HUDEP-2 (cell line): ENCODE measurements around the gene TAF7L.
A peak's percentile ranks its signal among the peaks of the same experiment; 100 is the strongest.
"Not testable (repeated sequence)": the region's sequence is repeated elsewhere in the genome, so short reads cannot be mapped to it uniquely, and the experiment has no call there.

Experiments
- DNase-seq, 76 experiments: peaks; one replicate each; lab custom pipeline; 2025; ENCODE audit not compliant: unreplicated experiment in 76 of 76; lab: John Stamatoyannopoulos, UW

TAF7L gene, protein sequence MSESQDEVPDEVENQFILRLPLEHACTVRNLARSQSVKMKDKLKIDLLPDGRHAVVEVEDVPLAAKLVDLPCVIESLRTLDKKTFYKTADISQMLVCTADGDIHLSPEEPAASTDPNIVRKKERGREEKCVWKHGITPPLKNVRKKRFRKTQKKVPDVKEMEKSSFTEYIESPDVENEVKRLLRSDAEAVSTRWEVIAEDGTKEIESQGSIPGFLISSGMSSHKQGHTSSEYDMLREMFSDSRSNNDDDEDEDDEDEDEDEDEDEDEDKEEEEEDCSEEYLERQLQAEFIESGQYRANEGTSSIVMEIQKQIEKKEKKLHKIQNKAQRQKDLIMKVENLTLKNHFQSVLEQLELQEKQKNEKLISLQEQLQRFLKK

DNA sequence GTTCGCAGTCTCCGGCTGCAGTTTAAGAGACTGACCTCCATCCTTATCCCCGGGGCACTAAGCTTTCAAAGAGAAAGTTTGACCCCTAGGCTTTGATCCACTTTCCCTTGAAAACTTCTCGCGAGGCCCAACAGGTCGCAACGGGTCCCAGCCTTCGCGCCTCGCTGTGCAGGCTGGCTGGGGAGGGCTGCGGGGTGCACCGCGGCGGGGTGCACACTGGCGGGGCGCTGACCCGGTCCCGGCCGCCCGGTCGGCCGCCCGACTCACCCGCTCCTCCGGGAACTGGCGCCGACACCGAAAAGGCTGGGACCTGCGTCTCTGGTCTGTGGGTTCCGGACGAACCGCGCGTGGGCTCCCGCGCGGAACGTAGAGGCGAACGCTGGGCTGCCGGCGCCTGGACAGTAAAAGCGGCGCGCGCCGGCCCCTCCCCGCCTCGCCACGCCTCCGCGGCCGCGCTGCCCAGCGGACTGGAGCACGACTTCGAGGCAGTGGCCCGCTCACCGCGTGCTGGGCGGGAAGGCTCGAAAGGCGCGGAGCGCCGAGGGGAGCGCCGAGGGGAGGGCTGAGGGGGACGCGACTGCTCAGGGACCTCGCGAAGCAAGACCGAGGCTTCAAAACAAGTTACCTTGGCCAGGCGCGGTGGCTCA lies at the start of gene TAF7L:
Gene TAF7L, minus strand, starts transcription at position 378 of the 647 bp plus-strand sequence. CDS start 3,791 bp downstream, outside the sequence.
- peak in 6 of 76 experiments; percentile 0 to 2 (median 0) for DNase-seq

DNA sequence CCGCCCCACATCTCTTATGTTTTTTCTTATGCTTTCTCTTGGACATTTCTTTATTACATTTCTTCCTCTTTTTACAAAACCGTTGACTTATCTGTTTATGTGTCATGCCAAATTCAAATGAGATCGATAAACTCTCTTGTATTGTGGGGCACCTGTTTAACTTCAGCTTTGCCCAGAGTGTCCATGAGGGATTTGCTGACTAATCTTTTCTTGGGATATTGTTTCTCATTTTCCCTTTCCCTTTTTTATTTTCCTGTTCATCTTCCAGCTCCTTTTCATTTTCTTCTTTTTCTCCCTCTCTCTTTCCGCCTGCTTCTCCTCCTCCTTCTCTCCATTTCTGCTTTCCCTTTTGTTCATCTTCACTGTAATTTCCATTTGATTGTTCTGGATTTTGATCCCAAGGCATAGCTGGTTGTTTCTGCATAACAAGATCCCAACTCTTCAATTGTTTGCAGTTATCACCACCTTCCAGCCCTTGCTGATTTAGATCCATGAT lies 46.7 kb upstream of the TAF7L start:
- no peak for DNase-seq

DNA sequence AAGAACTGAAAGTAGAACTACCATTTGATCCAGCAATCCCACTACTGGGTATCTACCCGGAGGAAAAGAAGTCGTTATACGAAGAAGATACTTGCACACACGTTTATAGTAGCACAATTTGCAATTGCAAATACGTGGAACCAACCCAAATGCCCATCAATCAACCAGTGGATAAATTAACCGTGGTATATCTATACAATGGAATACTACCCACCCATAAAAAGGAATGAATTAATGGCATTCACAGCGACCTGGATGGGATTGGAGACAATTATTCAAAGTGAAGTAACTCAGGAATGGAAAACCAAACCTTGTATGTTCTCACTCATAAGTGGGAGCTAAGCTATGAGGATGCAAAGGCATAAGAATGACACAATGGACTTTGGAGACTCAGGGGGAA lies 43.2 kb upstream of the TAF7L start:
- peak in 1 of 76 experiments; percentile 0 for DNase-seq

DNA sequence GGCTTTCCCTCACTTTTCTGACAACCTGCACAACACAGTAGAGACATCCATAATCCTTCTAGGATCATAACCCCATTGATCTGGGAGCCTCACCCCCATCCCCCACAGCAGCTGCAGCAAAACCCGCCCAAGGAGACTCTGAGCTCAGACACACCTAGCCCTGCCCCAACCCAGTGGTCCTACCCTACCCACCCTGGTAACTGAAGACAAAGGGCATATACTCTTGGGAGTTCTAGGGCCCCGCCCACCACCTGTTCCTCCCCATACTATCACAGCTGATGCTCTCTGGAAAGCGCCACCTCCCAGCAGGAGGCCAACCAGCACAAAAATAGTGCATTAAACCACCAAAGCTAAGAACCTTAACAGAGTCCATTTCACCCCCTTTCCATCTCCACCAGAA lies 35.5 kb upstream of the TAF7L start:
- DNase-seq = not testable (repeated sequence)

DNA sequence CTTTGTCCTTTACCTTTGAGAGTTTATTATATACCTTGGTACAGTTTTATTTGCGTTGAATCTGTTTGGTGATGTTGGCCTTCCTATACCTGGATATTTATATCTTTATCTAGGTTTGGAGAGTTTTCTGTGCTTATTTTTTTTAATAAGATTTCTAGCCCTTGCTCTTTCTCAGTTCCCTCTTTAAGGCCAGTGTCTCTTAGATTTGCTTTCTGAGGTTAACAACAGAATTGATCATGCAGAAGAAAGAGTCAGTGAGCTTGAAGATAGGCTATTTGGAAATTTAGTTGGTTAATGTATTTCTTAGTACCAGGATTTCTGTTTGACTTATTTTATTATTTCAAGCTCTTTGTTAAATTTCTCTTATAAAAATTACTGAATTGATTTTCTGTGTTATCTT lies 12.7 kb upstream of the TAF7L start:
- no peak for DNase-seq

DNA sequence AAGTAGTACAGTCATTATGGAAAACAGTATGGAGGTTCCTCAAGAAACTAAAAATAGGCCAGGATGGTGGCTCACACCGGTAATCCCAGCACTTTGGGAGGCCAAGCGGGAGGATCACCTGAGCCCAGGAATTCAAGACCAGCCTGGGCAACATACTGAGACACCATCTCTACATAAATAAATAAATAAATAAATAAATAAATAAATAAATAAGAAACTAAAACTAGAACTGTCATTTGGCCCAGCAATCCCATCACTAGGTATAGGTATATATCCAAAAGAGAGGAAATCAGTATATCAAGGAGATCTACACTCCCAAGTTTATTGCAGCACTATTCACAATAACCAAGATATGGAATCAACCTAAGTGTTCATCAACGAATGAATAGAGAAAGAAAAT lies 4.5 kb upstream of the TAF7L start:
- not testable (repeated sequence) for DNase-seq

DNA sequence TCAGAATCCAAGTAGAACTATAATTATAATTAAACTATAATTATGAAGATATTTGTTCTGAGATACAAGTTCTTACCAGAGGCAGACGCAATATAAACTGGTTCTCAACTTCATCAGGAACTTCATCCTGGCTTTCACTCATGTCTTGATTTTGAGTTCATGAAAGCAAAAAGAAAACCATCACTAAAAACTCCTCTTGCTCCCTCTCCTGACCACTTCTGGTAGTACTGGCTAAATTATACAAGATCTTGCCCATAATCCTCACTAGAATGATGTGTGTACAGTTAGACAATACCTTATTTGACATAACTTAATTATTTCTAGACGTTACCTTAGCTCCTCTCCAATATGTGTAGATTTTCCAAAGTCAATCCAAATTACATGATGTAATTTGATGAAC lies 3.7 kb downstream of the TAF7L start:
- peak in 16 of 76 experiments; percentile 0 to 11 (median 1) for DNase-seq

DNA sequence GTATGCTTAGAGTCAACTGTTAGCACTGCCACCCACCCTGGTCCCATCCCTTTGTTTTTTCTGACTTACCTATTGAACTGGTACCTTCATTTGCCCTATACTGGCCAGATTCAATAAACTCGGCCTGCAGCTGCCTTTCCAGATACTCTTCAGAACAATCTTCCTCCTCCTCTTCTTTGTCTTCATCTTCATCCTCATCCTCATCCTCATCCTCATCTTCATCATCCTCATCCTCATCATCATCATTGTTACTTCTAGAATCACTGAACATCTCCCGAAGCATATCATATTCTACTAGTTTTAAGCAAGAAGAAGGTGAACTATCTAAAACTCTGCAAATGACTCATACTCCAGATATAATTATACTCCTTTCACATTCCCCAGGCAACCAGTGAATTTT lies 14.9 kb downstream of the TAF7L start:
- no peak for DNase-seq

DNA sequence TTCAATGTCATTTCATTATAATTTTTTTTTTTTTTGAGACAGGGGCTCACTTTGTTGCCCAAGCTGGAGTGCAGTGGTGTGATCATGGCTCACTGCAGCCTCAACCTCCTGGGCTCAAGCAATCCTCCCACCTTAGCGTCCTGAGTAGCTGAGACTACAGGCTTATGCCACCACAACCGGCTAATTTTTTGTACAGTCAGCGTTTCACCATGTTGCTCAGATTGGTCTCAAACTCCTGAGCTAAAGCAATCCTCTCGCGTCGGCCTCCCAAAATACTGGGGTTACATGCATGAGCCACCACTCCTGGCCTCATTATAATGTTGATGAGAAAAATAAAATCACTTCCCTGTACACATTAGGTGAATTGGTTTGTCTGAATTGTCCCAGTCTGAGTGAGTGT lies 16.9 kb downstream of the TAF7L start:
- no peak for DNase-seq

DNA sequence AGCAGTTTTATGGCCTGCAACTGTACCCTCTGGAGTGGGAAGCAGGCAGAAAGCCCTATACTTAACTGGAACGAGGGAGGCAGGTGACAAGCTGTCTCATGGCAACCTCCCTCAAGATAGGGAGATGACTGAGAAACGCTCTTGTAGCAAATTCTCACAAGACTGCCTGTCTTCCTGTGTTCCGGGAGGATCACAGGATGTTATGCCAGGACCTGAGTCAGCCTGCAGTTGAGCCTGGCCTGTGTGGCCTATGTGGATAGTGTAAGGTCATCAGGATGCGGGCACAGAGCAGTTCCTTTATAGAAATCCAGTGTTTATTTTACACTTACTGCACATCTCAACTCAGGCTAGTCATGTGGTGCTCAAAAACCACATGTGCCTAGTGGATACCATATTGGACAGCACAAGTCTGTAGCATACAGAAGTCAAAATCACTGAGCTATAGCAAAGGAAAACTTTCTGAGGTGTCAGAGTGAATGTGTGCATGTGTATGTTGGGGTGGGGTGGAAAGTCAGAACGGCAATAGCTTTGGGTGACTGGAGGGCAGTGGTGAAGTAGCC lies 25.2 kb downstream of the TAF7L start:
- no peak for DNase-seq

DNA sequence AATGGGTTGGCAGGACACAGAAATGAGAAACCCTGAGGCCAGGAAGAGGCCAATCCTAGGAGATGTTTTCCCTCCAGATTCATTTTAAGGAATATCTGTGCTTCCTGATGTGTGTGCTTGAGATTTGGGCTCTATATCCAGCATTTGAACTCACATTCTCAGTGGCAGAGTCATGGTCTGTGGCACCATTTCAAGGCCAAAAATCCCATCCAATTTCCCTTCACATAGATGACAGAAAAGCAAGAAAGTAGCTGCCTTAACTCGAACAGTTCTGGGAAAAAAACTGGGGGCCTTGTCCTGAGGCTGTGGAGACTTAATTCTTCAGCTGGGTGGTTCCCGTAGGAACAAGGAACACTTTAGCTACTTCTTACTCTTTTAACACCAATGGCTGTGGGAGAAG lies 27.4 kb downstream of the TAF7L start:
- no peak for DNase-seq

DNA sequence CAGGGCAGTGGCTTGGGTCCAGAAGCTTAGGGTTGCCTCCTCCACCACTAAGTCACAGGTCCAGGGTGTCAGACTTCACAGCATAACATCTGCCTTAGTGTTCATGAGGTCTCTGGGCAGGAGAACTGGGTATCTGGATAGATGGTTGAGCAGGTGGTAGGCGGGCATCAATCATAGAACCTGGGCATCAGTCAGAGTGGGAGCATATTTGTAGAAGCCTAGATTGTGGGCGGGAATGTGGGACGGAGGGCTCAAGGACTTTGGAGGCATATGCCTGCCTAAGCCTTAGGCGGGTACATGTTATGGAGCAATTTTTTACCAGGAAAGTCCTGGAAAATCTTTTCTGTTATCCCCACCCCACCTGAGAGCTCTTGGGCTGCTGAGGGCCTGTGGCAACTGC lies 28.5 kb downstream of the TAF7L start:
- no peak for DNase-seq

DNA sequence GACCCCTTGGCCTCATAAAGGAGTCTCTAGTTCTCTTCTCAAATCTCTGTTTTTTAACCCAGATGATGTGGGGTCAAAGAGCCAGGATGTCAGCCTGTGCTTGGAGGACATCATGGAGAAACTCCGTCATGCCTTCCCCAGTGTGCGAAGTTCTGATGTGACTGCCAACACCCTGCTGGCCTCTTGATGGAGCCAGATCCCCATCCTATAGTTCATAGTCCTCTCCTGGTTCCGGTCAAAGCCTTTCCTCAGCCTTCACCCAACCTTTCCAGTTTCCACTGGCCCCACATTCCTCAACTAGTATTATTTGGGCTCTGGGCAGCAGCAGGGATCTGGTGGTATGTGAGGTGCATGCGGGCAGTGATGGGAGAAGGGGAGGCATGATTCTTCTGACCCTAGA lies 30.7 kb downstream of the TAF7L start:
- peak in 4 of 76 experiments; percentile 0 to 3 (median 2) for DNase-seq

DNA sequence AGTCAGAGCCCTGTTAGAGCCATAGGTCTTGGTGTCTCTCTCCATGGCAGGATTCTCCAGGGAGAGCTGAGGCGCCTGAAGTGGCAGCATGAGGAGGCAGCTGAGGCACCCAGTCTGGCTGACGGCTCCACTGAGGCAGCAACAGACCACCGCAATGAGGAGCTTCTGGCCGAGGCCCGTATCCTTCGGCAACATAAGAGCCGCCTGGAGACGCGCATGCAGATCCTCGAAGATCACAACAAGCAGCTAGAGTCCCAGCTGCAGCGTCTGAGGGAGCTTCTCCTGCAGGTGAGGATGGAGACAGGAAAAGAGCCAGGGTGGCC lies 32.9 kb downstream of the TAF7L start:
- no peak for DNase-seq

DNA sequence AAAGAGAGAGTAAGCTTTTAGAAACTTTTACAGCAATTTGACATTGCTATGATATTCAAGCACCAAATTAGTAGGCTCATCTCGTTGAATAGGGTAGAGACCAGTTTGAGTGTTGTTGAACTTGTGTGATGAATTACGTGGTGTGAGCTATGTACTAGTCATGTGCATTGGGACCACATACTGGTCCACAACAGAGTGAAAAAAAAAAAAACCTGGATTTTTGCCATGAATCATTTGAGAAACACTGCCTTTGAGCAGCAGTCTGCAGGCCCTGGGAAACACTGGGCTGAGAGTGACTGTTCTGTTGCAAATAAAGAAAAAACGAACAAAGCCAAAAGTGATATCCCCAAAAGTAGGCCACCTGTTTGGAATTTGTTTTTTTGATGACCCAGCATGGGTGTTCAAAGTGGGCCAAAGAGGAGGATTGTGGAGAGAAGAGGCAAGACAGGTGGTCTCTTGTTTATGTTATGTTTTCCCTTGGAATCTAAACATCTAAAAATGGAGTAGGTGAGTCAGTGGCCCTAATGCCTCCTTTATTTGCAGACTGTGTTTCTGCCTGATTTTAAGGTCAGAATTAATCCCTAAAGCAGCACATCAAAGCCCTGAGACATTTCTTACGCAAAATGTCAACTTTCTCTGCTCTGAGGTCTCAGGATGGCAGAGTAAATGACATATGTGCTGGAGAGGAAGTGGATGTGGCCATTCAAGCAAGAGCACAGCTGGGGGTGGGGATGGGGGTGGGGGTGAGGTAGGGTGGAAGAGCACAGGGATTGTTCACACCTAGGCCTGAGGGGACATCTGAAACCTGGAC lies 33.5 kb downstream of the TAF7L start:
- DNase-seq = no peak

DNA sequence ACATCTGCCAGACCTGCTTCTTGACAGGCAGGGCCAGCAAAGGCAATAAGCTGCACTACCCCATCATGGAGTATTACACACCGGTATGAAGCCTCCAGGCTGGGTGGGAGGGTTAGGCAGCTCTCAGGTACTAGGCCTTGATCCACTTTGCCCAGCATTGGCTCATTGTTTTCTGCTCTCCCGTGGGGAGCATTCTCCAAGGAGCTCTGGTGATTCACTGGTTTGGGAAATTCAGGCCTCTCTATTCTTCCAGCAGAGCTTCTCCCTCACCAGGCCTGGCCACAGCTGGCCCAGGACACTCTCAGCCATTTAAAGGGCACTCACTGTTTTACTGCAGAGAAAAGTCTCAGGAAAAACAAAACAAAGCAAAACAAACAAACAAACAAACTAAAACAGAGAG lies 38.5 kb downstream of the TAF7L start:
- DNase-seq = no peak

DNA sequence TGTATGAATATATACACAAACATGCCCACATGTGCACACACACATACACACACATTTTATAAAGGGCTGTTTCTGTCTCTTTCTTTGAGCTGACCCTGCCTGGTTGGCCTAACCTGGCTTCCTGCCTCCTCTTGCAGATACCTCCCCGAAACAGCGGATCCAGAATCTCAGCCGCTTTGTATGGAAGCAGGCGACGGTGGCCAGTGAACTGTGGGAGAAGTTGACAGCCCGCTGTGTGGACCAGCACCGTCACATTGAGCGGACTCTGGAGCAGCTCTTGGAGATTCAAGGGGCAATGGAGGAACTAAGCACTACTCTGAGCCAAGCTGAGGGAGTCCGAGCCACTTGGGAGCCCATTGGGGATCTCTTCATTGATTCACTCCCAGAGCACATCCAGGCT lies 49.6 kb downstream of the TAF7L start:
- no peak for DNase-seq

DNA sequence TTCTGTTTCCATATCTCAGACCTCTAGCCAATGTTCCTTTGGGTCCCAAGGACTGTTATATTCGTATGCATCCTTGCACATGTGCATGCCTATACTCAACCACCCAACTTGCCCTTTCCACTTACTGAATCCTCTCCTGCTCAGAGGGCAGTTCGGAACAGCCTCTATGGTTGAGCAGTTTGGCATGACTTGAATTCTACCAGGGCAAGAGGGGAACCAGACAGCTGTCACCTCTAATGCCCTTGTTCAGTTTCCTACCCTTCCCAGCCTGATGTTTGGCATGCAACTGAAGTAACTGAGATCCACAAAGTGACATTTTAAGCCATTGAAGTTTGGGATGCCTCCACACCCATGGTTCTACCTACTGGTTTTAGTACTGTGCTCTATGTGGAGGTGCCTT lies 54.1 kb downstream of the TAF7L start:
- no peak for DNase-seq

DNA sequence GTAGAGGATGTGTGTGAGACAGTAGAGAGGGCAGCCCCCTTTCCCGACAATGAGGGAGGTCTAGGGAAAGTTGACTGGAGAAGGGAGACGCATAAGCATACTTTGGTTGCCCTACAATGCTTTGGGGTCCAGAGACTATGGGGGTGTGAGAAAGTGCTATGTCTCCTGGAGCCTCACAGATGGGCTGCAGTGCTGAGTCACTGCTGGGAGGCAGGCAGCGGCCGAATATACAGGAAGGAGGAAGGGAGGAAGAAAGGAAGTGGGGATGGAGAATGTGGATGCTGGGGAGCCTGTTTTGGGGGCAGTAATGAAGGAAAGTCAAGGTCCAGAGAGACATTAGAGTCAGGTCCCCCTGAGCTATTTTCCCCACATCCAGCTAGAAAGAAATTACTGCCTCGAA lies 58.8 kb downstream of the TAF7L start:
- DNase-seq = no peak

DNA sequence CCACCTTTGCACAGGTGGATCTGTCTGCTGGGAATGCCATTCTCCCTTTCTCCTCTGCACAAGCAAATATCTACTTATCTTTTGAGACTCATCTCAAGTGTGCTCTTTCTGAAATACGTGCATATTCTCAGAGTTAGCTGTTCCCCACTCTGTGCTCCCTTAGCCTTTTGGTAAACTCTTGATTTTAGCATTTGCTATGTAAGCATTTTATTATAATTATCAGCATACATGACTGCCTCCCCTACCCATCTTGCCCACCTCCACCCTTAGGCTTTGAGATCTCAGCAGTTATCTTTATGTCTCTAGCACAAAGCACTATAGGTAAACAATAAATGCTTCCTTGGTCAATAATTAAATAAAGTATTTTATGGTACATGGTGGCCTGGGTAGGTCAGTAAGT lies 60.1 kb downstream of the TAF7L start:
- DNase-seq = no peak

DNA sequence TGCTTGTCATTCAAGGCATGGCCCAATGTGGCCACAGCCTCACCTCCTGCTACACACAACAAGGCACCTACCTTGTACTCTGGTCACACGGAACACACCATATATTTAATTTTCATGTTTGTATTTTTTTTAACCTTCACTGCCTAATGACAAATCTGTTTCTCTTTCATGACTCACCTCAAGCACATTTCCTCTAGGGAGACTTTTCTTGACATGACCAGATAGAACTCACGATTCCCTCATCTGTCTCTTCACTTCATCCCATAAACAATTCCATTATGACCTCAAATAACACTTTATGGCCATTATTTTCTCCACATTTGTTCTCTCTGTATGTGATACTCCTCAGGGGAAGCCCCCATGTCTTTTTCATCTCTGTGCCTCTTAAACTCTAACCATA lies 60.5 kb downstream of the TAF7L start:
- no peak for DNase-seq
